Activated naive CD4-positive, alpha-beta T cell treated with anti-CD3 and anti-CD28 coated beads, Interleukin-2, amount 50 U/mL, for 24 hours (primary cell): ENCODE measurements around the gene WFDC11.
A peak's percentile ranks its signal among the peaks of the same experiment; 100 is the strongest.
"Not testable (repeated sequence)": the region's sequence is repeated elsewhere in the genome, so short reads cannot be mapped to it uniquely, and the experiment has no call there.

Source experiments
- H3K27ac Mint-ChIP-seq: one replicate; pipeline ENCODE4 v1.8.0; 2021; ENCODE audit warnings: mild to moderate bottlenecking, mixed read lengths
- H3K27me3 Mint-ChIP-seq: one replicate; pipeline ENCODE4 v1.8.0; 2021; ENCODE audit warnings: mixed read lengths
- H3K36me3 Mint-ChIP-seq: one replicate; pipeline ENCODE4 v1.8.0; 2021; ENCODE audit warnings: mixed read lengths
- H3K4me1 Mint-ChIP-seq: one replicate; pipeline ENCODE4 v1.8.0; 2021; ENCODE audit warnings: mixed read lengths
- H3K4me3 Mint-ChIP-seq: one replicate; pipeline ENCODE4 v1.8.0; 2021; ENCODE audit warnings: mild to moderate bottlenecking, mixed read lengths
- H3K9me3 Mint-ChIP-seq: one replicate; pipeline ENCODE4 v1.8.0; 2021; ENCODE audit warnings: mixed read lengths

The WFDC11 gene

DNA sequence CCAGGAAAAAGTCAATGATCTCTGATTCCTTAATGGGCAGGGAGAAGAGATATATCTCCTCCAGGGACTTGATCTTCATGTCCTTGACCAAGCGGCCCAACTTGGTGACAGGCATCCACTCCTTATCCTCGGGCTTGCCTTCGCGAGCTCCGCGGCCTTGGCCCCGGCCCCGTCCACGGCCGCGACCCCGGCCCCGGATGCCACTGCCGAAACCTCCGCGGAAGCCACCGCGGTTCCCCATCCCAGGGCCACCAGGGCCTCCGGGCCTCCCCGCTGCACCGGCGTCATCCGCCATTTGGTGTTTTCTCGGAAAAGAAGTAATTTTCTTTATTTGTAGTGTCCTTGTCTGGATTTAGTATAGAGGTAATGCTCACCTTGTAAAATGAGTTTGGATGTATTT, 29.0 kb downstream of the WFDC11 start:
- not testable (repeated sequence) for H3K4me3 Mint-ChIP-seq, H3K36me3 Mint-ChIP-seq, H3K4me1 Mint-ChIP-seq, H3K9me3 Mint-ChIP-seq, H3K27ac Mint-ChIP-seq
- H3K27me3 Mint-ChIP-seq: peaks cover 11% of the 10 kb centered on the region

DNA sequence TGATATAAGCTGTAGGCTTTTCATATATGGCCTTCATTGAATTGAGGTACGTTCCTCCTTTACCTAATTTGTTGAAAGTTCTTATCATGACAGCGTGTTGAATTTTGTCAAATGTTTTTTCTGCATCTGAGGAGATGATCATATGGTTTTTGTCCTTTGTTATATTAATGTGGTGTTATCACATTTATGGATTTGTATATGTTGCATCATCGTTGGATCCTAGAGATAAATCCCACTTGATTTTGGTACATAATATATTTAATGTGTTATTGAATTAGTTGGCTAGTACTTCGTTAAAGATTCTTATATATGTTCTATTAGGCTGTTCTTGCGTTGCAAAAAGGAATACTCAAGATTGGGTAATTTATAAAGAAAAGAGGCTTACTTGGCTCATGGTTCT, 30.4 kb downstream of the WFDC11 start:
- no peak overlapping the region for H3K27ac Mint-ChIP-seq
- no peak overlapping the region for H3K4me3 Mint-ChIP-seq
- H3K36me3 Mint-ChIP-seq: no peaks in the 10 kb centered on the region
- peaks cover 11% of the 10 kb centered on the region for H3K27me3 Mint-ChIP-seq
- H3K9me3 Mint-ChIP-seq: no peaks in the 10 kb centered on the region
- H3K4me1 Mint-ChIP-seq: no peaks in the 10 kb centered on the region

DNA sequence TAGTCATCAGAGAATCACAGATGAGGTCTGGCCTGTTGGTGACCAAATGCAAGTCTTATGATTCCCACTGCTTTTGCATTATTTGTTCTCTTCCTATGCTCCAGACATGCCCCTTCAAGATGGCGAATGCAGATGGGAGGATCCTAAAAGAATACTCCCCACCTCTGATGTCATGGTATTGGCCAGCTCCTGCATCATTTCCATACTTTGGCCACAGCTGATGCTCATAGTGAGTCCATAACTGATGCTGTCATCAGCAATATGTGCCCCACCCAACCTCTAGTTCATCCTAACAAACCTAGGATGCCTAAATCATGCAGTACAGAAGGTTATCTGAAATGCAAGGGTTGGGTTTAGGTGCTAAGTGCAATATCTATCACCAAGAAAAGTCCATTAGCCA, 33.5 kb downstream of the WFDC11 start:
- H3K27me3 Mint-ChIP-seq: peaks cover 15% of the 10 kb centered on the region
- H3K27ac Mint-ChIP-seq: no peak overlapping the region

DNA sequence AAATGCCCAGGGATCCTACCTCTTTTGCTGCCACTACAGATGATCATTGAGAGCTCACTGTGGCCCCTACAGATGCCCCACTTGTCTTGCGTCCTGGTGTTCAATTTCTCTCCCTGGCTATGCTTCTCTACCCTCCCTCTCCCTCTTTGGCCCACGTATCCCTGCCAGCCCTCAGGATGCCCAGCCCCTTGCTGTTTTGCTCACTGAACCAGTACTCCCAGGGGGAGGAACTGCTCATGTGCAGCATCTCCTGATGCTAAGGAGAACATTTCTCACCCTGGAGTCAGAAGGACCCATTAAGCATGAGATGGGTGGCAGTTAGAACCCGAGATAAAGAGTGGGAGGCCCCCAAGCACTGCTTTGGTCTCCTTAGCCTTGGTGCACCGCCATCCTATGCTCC, 38.9 kb downstream of the WFDC11 start, which contains the start of gene WFDC9:
TSS of gene WFDC9 (minus strand) at position 101 of the 400 bp plus-strand sequence. CDS start 21,103 bp downstream, outside the sequence.
- Mint-ChIP-seq H3K27ac (no peak within 1 kb of the TSS), H3K27me3 (peaks cover 14% of the 10 kb centered on the region), H3K9me3 (no peaks in the 10 kb centered on the region), H3K36me3 (no peaks in the 10 kb centered on the region), H3K4me3 (no peak within 1 kb of the TSS), H3K4me1 (no peaks in the 10 kb centered on the region)

More for the DNA sequence above, 33.5 kb downstream of the WFDC11 start:
- Mint-ChIP-seq H3K4me1 (no peaks in the 10 kb centered on the region), H3K36me3 (no peaks in the 10 kb centered on the region), H3K4me3 (no peak overlapping the region), H3K9me3 (no peaks in the 10 kb centered on the region)

DNA sequence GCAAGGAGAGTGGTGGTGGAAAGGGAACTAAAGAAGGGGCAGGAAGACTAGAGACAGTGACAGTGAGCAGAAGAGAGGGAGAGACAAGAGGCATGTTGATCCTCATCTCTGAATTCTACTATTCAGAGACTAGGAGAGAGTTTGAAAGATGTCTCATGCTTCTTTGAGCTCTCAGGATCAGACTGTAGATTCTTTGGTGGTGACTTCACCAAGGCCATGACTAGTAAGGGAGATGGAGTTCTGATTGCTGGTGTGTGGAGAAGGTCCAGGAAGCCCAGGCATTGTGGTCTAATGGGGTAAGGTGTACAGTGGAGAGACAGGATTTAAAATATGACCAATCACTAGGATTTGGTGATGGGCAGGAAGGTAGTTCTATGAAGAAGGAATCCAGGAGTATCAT, 39.7 kb downstream of the WFDC11 start:
- Mint-ChIP-seq H3K4me3 (no peak overlapping the region), H3K27me3 (peaks cover 15% of the 10 kb centered on the region), H3K27ac (no peak overlapping the region), H3K9me3 (no peaks in the 10 kb centered on the region), H3K4me1 (no peaks in the 10 kb centered on the region), H3K36me3 (no peaks in the 10 kb centered on the region)

GRCh38 chr20:45629496-45630100, 40.4 kb downstream of the WFDC11 start, which contains the start of gene WFDC10A:
WFDC10A (plus strand) TSS chr20:45629739; CDS start chr20:45629814, 75 bp downstream.
- no peak within 1 kb of the TSS for H3K4me3 Mint-ChIP-seq
- no peaks in the 10 kb centered on the region for H3K36me3 Mint-ChIP-seq
- peaks cover 15% of the 10 kb centered on the region for H3K27me3 Mint-ChIP-seq
- H3K4me1 Mint-ChIP-seq: no peaks in the 10 kb centered on the region
- no peaks in the 10 kb centered on the region for H3K9me3 Mint-ChIP-seq
- H3K27ac Mint-ChIP-seq: no peak within 1 kb of the TSS

GRCh38 chr20:45626540-45626939, 43.5 kb downstream of the WFDC11 start:
- no peak overlapping the region for H3K4me3 Mint-ChIP-seq
- no peaks in the 10 kb centered on the region for H3K36me3 Mint-ChIP-seq
- H3K9me3 Mint-ChIP-seq: no peaks in the 10 kb centered on the region
- no peak overlapping the region for H3K27ac Mint-ChIP-seq
- H3K27me3 Mint-ChIP-seq: peaks cover 10% of the 10 kb centered on the region
- H3K4me1 Mint-ChIP-seq: no peaks in the 10 kb centered on the region

GRCh38 chr20:45621593-45621992, 48.4 kb downstream of the WFDC11 start:
- Mint-ChIP-seq H3K4me3 (no peak overlapping the region), H3K36me3 (no peaks in the 10 kb centered on the region), H3K27me3 (peaks cover 4% of the 10 kb centered on the region), H3K9me3 (peaks cover 5% of the 10 kb centered on the region), H3K27ac (no peak overlapping the region), H3K4me1 (no peaks in the 10 kb centered on the region)

GRCh38 chr20:45617591-45617990, 52.4 kb downstream of the WFDC11 start:
- H3K27me3 Mint-ChIP-seq: peaks cover 5% of the 10 kb centered on the region
- H3K27ac Mint-ChIP-seq: no peak overlapping the region
- no peaks in the 10 kb centered on the region for H3K4me1 Mint-ChIP-seq
- H3K9me3 Mint-ChIP-seq: peaks cover 5% of the 10 kb centered on the region
- no peaks in the 10 kb centered on the region for H3K36me3 Mint-ChIP-seq
- no peak overlapping the region for H3K4me3 Mint-ChIP-seq

DNA sequence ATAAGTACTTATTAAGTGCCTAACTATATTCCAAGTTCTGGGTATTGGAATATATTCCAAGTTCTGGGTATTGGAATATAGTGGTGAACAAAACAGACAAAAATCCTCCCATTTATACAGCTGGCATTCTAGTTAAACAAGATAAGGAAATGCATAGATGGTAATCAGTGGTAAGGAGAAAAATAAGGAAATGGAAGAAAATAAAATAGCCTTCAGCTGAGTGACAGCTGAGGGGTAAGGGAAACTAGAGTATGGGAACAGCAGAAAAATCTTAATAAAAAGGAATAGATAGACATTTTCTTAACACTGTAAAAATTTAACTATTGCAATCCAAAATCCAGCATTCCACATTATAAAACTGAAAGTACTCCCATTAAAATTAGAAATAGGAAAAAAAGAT, 57.7 kb downstream of the WFDC11 start:
- Mint-ChIP-seq H3K27me3 (peaks cover 9% of the 10 kb centered on the region), H3K27ac (no peak overlapping the region), H3K36me3 (peaks cover 3% of the 10 kb centered on the region), H3K4me3 (no peak overlapping the region), H3K4me1 (peaks cover 11% of the 10 kb centered on the region), H3K9me3 (peaks cover 6% of the 10 kb centered on the region)

GRCh38 chr20:45611054-45611453, 59.0 kb downstream of the WFDC11 start:
- Mint-ChIP-seq H3K4me3 (no peak overlapping the region), H3K27ac (peak overlapping the region; percentile 9), H3K9me3 (peaks cover 9% of the 10 kb centered on the region), H3K4me1 (peaks cover 17% of the 10 kb centered on the region), H3K36me3 (peaks cover 4% of the 10 kb centered on the region), H3K27me3 (peaks cover 9% of the 10 kb centered on the region)

GRCh38 chr20:45607810-45608209, 62.2 kb downstream of the WFDC11 start:
- H3K4me3 Mint-ChIP-seq: no peak overlapping the region
- H3K27ac Mint-ChIP-seq: no peak overlapping the region
- H3K36me3 Mint-ChIP-seq: peaks cover 6% of the 10 kb centered on the region
- H3K4me1 Mint-ChIP-seq: peaks cover 19% of the 10 kb centered on the region
- peaks cover 9% of the 10 kb centered on the region for H3K9me3 Mint-ChIP-seq
- H3K27me3 Mint-ChIP-seq: peaks cover 16% of the 10 kb centered on the region
